GM21717 (cell line): ENCODE measurements around the gene MS4A7.

Experiments
- ATAC-seq: cut with Tn5 transposase; IDR thresholded peaks from one replicate; pipeline ENCODE4 v1.9.1; 2021; ENCODE audit warnings: mild to moderate bottlenecking, moderate library complexity; ENCODE audit not compliant: unreplicated experiment

MS4A7 gene

DNA sequence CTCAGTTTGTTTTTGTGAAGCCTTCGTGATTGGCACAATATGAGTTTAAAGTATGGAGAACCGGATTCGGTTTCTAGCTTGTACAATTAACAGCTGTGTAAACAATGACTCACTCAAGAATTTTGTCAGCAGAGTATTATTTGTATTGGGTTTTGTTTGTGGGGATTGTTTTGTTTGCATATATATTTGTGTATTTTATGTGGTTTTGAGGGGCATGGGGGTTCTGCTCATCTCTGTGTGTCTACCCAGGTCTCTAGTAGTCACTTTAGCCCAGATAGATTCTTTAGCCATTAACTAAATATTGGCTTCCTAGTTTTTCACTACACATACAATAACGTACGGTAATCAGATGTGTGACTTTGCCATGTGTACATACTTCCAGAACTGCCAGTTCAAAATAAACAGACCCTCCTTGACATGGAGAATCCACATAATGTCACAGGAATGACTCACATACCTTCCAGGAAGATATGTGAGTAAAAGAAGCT is 7.5 kb upstream of the MS4A7 start:
- ATAC-seq: no peak

DNA sequence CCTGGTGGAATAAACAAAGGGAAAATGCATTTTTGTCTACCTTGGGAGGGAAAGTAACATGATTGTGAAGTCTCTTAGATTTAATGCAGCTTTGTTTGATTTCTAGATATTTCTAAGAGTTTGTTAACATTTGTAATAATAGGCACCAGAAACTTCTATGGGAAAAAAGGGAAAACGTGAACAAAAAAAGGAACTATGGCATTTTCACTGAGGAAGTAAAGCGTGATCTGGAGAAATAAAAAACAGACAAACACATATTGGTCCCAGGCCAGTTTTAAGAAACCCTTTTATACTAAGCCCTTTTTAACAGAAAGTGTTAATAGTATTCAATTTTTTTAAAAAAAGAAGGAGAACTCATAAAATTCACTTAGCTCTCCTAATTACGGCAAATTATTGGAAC is 6.9 kb upstream of the MS4A7 start:
- no peak for ATAC-seq

DNA sequence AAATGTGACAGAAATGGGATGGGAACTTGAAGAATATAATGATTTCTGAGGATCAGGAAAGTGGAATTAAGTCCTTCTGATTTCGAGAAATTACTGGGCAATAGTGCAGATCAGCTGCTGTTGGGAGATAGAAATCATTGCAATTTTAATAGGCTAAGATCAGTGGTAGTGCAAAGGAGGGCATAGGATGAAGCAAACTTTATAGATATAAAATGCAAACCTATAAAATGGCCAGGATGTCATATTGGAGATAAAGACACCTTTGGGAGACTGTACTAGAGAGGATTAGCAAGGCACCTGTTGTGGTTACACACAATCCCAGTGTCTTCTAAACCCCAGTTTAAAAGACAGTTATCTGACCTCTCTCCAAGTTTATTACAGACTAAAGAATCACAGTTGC is 6.5 kb upstream of the MS4A7 start:
- ATAC-seq: no peak

DNA sequence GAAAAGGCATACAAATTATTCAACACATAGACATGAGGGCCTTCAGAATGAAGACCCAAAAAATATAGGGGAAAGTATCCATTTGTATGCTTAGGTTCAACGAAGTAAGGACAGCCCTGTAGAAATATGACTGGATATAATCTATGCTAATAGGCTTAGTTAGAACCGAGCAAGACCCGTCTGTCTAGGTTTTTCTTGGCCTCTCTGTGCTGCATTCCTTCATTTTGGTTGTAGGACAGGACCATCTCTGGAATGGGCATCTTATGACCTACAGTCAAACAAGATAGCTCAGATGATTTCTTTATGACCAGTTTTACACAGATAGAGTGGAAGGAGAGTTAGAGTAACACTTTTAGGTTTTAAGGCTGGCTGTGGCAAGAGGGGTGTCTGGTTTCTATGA is 5.6 kb upstream of the MS4A7 start:
- ATAC-seq: no peak

DNA sequence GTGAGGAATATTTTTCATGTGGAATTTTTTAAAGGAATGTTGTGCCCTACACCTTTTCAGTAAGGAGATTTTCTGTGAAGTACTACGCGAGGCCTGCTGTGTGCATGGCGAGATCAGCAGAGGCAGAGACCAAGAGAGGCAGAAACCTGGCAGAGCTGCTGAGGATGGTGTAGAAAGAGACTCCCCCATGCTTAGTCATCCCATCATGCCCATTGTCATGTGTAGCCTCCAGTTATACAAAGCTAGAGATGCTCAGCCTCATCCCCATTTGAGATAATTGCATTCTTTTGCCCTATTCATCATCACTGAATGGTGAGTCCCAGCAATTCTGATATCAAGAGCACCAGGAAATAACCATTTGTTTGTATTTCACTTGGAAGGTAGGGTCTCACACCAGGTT is 3.0 kb upstream of the MS4A7 start:
- no peak for ATAC-seq

DNA sequence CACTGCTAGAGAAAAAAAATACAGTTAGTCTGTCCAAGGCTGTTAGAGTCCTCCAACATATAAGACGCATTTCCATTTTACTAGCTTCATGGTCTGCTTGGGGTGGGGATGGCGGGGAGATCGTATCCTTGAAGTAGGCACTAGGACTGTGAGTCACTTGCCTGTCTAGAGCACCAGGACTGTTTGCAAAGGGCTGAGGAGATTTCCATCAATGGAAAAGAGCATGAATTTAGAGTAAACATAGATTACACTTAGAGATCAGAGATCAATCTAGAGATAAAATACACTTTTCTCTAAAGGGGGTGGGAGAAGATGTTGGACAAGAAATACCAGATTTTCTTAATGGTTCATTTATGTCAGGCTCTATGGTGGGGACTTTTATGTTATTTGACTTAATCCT is 1.7 kb upstream of the MS4A7 start:
- ATAC-seq: no peak

DNA sequence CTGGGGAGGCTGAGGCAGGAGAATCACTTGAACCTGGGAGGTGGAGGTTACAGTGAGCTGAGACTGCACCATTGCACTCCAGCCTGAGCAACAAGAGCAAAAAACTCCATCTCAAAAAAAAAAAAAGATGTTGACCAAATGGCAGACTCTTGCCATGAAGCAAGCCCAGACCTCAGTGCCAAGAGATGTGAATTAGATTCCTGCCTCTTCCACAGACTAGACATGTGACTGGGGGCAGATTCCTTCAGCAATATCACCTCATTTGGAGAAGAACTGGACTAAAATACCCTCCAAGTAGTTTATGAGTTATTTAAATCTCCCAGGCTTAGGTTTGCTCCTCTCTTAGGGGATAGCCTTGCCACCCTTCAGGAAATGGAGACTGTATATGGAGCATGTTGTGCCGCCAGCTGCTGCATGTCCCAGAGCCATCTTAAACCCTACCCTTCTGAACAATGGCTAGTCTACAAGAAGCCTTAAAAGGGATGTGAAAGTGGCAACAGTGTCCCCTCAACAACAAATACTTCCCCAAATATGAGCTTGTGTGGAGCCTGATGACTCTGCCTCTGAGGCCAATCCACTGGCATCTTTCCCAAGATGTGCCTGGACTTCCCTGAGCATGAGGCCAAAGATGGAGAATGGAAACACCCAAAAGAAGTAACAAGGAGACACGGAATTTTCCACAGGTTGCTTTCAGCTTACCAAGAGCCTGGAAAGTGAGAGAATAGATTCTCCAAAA is 763 bp upstream of the MS4A7 start:
- ATAC-seq: peak; percentile 75

DNA sequence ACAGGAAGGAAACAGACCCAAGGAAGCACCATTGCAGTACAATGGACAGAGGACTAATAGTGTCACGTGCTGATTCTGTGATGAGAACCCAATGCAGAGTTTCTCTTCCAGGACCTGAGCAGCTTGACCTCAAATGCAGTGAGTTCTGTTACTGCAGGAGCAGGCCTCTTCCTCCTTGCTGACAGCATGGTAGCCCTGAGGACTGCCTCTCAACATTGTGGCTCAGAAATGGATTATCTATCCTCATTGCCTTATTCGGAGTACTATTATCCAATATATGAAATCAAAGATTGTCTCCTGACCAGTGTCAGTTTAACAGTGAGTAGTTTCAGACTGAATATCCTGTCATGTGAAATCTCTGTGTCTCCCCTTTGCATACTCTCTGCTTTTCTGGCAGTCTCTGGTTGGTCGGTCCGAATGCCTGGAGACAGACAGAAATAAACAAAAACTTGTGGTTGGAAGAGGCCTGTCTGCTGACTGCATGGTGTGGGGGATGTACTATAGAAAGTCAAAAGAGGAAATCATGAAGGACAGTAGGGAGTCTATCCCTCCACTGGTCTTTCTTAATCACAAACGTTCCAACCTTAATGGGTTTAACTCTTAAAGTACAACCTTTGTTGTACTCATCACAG is 11.1 kb downstream of the MS4A7 start:
- peak; percentile 86 for ATAC-seq

DNA sequence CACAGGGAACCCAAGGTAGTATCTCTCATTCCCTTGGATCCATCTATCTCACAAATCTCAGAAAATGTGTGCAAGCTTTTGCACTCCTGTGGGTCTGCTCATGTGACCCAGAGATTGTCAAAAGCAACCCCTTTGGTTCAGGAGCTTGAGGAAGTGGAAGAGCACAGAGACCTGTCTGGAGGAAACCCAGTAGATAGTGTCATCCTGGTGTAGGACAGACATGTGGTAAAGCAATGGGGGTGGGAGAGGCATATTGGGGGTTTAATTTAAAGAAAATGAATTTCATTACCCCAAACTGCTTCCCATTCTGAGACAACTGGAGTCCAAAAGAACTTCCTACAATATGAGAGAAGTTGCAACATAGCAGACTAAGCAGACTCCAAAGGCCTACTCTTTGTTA is 12.1 kb downstream of the MS4A7 start:
- ATAC-seq: no peak

DNA sequence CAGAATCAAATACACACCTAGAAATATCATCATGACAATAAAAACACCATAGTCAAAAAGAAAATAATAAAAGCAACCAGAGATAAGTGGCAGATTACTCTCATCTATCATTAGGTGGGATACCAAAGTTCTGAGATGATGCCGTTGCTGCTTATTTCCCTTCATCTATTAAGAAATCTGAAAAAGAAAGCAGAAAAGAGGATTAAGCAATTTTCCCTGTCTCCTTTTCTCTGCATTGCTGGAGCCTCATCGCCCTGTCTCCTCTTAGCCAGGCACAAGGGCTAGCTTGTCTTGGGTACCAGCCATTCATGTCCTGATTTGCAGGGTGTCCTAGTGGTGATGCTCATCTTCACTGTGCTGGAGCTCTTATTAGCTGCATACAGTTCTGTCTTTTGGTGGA is 14.0 kb downstream of the MS4A7 start:
- ATAC-seq: no peak

DNA sequence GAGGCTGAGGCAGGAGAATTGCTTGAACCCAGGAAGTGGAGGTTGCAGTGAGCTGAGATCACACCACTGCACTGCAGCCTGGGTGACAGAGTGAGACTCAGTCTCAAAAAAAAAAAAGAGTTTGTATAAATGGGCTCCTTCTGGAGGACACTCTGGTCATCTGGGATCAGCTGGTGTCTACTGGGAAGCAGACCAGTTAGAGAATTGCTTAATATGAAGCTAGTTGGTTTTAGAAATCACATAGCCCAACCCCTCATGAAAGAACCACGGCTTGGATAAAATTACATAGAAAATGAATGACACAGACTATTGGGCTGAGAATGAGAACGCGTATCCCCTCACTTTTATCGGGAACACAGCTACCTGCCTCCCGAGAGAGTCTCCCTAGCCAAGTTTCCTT is 14.7 kb downstream of the MS4A7 start:
- ATAC-seq: no peak

DNA sequence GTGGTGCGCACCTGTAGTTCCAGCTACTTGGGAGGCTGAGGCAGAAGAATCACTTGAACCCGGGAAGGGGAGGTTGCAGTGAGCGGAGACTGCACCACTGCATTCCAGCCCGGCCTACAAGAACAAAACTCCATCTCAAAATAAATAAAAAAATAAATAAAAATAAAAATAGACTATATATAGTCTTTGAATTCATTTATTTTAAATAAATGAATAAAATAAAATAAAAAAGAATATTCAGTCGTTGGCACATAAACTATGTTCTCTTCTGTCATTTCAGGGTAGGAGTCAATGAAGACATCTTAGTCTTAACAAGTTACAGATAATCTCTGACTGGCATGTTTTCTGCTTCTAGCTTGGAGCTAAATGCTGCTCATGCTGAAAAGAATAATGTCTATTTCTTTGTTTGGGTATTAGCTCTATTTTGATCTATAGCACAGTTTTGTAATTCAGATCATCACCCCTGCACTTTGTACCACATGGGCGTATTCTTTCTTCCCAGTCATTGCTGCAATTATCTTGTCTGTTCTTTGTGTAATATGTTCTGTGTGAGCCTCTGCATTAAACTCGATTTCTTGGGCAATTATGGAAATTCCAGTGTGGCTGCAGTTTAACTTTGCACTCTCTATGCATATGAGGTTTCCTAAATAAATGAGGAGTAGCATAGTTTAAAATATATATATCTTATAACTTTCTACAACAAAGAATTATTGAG is 16.5 kb downstream of the MS4A7 start:
- no peak for ATAC-seq

DNA sequence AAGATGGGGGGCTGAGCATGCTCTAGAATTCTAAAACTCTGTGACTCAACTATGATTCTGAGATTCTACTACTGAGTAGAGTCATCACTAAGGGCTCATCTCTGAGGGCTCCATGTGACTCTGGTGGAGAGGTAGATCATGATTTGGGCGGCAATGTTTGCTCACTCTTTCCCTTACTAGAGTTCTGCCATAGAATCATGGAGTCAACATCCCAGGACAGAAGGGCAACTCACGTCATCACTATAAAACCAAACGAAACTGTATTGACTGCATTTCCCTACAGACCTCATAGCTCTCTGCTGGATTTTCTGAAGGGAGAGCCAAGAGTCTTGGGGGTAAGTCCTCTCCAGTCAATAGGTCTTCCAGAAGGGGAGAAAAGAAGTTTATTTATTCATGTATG is 18.1 kb downstream of the MS4A7 start, which contains the start of gene MS4A14:
TSS of gene MS4A14 (plus strand) at position 78 of the 400 bp plus-strand sequence. CDS start at position 198, 120 bp downstream.
- peak; percentile 23 for ATAC-seq

DNA sequence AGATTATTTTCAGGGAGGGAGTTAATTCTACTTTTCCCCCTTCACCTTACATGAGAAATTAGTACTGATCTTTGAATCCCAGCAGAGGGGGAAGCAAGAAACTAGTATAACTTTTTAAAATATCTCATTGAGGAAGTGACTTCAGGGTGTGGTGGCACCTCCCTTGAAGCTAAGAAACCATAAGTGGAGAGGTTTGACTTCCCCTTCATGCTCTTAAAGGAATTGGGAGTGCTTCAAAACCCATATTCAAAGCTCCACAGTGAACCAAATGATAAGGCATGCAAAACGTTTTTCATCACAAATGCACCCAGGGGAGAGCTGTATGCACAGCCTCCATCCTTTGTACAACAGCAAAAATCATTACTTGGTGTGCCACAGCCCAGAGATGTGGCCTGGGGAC is 18.5 kb downstream of the MS4A7 start:
- peak; percentile 62 for ATAC-seq

DNA sequence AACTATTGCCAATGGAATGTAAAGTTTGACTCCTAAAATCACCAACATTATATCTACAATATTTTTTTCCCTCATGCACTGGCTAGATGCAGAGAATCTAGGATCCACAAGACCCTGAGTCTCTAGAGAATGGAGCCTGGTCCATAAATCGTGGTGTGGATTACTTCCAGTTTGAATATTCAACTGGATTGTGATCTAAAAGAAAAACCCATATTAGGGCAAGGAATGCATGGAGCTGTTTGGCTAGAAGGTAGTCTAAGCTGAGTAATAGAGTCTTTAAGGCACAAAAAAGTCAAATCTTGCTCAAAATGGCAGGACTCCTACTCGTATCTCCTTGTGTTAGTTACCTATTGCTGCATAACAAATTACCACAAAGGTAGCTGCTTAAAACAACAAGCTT is 41.7 kb downstream of the MS4A7 start:
- ATAC-seq: no peak

DNA sequence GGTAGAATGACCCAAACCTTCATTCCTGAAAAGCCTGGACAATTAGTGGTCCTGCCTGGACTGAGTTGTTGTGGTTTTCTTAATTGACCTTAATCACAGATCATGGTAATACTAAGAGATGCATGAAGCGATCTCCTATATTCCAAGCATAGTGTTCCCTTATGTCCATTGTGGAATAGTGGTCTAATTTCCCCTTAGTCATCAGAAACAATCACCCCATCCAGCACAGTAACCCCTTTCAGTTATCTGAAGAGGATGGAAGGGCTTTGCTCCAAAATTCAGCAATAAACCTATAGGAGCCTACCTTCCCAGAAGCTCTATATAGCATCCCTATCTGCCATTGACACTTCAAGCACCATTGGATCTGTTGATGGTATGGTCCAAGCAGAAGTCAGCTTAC is 44.3 kb downstream of the MS4A7 start:
- no peak for ATAC-seq

DNA sequence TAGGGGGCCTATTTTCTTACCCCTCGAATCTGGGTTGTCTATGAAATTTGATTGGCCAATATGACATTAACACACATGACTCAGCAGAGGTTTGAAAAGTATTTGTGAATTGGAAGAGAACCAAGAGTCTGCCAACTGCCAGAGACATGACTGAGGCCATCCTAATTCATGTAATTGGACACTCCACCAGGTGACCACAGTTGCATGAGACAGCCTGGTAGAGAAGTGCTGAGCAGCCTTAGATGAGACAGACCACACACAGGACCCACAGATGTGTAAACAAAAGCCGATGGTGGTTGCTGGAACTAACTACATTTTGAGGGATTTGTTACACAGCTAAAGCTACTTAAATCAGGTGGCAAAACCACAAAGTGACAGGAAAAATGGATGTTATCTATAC is 50.2 kb downstream of the MS4A7 start:
- no peak for ATAC-seq

DNA sequence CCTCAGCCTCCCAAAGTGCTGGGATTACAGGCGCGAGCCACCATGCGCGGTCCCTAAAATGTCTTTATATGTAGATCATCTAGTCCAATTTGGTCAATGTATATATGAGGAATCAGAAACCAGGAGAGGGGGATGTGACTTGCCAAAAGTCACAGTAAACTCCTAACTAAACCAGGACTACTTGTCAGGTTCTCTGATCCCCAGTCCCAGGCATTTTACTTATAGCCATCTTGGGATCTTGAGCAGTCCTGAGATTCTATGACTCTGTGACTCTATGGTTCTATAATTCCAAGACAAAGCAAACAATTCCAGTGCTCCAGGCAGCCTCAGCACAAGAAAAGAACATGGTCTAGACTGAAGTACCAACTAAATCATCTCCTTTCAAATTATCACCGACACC is 50.9 kb downstream of the MS4A7 start, which contains the start of gene MS4A5:
TSS of gene MS4A5 (plus strand) at position 301 of the 400 bp plus-strand sequence. CDS start 103 bp downstream, outside the sequence.
- no peak for ATAC-seq

DNA sequence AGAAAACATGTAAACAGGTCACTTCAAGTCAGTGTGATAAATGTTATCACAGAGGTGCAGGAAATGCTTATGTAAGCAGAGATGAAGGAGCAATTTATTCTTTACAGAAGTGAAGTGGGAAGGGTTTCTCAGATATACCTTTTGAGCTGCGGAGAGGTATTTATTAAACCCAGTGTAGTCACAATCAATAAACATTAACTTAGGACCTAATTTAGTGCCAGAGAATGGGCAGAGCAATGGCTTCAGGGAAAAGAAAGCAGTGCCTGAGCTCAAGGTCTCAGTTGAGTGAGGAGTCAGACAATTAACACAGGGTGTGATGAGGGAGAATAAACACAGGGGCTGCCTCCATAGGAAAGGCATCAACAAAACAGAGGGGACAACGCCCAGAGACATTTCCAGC is 52.9 kb downstream of the MS4A7 start:
- ATAC-seq: no peak

DNA sequence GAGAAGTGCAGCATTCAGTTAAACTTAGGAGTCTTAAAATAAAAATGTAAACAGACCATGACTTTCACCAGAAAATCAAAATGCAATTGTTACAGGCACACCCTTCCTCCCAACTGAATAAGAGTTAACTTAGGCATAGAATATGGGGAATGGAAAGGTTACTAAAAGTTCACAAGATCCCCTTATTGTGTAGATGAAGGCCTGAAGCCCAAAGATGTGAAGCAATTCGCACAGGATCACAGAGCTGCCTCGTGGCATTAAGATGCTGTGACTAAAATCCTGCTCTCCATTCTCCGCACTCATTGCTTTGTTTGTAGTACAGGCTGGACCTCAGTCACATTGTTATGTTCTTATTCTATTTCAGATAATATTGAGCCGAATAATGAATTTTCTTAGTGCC is 55.1 kb downstream of the MS4A7 start:
- no peak for ATAC-seq
